ENCODE data around the gene CD248.
"Not testable (repeated sequence)": the region's sequence is repeated elsewhere in the genome, so short reads cannot be mapped to it uniquely, and the experiment has no call there.

CD248 gene

DNA sequence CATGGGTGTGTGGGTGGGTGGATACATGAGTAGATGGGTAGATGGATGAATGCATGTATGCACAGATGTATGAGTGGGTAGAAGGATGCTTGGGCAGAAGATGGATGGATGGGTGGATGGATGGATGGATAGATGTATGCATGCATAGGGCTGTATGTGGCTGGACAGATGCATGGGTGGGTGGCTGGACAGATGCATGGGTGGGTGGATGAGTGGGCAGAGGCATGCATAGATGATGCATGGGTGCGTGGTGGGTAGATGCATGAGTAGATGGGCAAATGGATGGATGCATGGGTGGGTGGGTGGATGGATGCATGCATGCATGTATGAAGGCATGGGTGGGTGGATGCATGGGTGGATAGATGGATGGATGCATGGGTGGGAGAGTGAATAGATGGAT lies 6.8 kb upstream of the CD248 start:
- TF ChIP-seq, protein P1, sequence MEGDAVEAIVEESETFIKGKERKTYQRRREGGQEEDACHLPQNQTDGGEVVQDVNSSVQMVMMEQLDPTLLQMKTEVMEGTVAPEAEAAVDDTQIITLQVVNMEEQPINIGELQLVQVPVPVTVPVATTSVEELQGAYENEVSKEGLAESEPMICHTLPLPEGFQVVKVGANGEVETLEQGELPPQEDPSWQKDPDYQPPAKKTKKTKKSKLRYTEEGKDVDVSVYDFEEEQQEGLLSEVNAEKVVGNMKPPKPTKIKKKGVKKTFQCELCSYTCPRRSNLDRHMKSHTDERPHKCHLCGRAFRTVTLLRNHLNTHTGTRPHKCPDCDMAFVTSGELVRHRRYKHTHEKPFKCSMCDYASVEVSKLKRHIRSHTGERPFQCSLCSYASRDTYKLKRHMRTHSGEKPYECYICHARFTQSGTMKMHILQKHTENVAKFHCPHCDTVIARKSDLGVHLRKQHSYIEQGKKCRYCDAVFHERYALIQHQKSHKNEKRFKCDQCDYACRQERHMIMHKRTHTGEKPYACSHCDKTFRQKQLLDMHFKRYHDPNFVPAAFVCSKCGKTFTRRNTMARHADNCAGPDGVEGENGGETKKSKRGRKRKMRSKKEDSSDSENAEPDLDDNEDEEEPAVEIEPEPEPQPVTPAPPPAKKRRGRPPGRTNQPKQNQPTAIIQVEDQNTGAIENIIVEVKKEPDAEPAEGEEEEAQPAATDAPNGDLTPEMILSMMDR (IDR thresholded peaks at IDR 0.05; ENCODE audit: control extremely low read depth, extremely low read depth, low read depth, missing control alignments) = no peak
- CTCF ChIA-PET = no interaction called here
- DNase-seq (ENCODE audit: extremely low spot score) = no peak
- POLR2A ChIA-PET = no interaction called here

DNA sequence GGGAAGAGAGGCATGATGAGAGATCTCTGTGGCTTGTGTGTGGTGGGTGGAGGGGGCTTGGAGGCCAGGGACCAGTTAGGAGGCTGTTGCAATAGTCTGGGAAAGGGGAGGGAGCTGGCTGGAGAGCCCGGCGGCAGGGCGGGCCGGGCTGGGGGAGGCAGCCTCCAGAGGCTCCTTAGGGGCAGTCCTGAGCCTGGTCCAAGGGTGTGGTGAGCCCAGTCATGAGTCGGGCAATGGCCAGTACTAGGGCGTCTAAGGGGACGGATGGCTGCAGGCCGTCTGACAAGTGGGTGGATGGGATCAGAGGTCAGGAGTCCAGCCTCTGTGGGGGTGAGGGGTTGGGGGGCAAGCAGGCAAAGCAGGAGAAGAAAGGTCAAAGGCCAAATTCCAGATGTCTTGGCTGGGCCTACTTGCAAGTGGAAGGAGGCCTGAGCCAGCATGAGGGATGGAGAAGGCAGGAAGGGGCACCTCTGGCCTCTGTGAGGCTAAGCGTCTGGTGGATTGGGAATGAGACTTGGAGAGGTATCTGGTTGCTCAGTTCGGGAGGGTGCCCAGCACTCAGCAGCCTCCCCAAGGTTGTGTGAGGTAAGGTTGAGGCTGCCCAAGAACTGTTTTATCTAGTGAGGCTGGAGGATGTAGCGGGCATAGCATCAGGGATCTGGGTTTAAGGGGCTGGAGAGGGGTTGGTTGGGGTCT lies 6.0 kb upstream of the CD248 start:
- POLR2A ChIA-PET = no interaction called here
- CTCF ChIA-PET = interaction anchor here (1.5 to 1.6 kb wide), 2 partner anchors 12 to 25 kb away, joined by 4 read pairs; no protein-coding TSS in a partner anchor
- TF ChIP-seq, protein P1 (IDR thresholded peaks at IDR 0.05; ENCODE audit: control extremely low read depth, extremely low read depth, low read depth, missing control alignments) = no peak
- no peak for DNase-seq (ENCODE audit: extremely low spot score)

DNA sequence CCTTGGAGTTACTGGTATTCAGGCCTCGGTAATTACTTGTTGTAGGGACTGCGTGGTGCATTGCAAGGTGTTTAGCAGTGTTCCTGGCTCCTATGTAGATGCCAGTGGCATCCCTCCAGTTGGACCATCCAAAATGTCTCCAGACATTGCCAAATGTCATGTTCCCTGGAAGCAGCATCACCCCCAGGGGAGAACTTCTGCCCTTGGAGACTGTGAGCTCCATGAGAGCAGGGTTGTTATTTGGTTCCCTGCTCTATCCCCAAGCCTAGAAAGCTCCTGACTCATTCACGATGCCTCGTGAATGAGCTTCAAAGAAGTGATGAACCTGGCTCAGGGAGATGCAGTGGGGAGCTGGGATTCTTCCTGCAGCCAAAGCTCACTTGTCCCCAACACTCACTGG lies 4.8 kb upstream of the CD248 start:
- no peak for DNase-seq (ENCODE audit: extremely low spot score)
- TF ChIP-seq, protein P1 (IDR thresholded peaks at IDR 0.05; ENCODE audit: control extremely low read depth, extremely low read depth, low read depth, missing control alignments) = no peak
- POLR2A ChIA-PET = no interaction called here
- CTCF ChIA-PET = interaction anchor here (1.3 to 1.6 kb wide), 3 partner anchors 9 to 24 kb away, joined by 4 read pairs; no protein-coding TSS in a partner anchor

DNA sequence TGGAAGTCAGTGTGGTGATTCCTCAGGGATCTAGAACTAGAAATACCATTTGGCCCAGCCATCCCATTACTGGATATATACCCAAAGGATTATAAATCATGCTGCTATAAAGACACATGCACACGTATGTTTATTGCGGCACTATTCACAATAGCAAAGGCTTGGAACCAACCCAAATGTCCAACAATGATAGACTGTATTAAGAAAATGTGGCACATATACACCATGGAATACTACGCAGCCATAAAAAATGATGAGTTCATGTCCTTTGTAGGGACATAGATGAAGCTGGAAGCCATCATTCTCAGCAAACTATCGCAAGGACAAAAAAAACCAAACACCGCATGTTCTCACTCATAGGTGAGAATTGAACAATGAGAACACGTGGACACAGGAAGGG lies 3.9 kb upstream of the CD248 start:
- CTCF ChIA-PET = not testable (repeated sequence)

GRCh38 chr11:66320289-66320688 lies 3.4 kb upstream of the CD248 start:
- POLR2A ChIA-PET, CTCF ChIA-PET: not testable (repeated sequence)

More for the DNA sequence above, 3.9 kb upstream of the CD248 start:
- POLR2A ChIA-PET; DNase-seq (ENCODE audit: extremely low spot score): not testable (repeated sequence)

DNA sequence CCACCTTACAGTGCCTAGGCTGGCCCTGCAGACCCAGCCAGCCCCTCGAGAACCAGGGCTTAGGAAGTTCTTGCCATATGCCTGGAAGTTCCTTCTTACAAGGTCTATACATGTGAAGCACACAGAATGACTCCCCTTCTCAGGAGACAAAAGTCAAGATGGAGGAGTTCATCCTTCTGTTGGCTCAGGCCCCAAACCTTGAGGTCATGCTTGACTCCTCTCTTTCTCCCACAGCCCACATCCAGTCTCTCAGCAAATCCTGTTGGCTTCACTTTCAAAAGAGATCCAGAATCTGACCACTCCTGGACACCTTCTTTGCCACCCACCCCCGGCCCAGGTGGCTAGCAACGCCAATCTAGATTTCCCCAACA lies 1.7 kb upstream of the CD248 start:
- ChIA-PET POLR2A (no interaction called here), CTCF (interaction anchor here (0.9 to 1.5 kb wide), 4 partner anchors 8 to 68 kb away, joined by 3 to 6 read pairs (median 5); no protein-coding TSS in a partner anchor)
- TF ChIP-seq, protein P1 (IDR thresholded peaks at IDR 0.05; ENCODE audit: control extremely low read depth, extremely low read depth, low read depth, missing control alignments) = no peak
- no peak for DNase-seq (ENCODE audit: extremely low spot score)

More at GRCh38 chr11:66320289-66320688, 3.4 kb upstream of the CD248 start:
- DNase-seq (ENCODE audit: extremely low spot score) = not testable (repeated sequence)

GRCh38 chr11:66317723-66318599 lies 1.1 kb upstream of the CD248 start:
- DNase-seq (ENCODE audit: extremely low spot score) = no peak
- ChIA-PET CTCF (interaction anchor here (0.9 to 1.5 kb wide), 4 partner anchors 9 to 68 kb away, joined by 3 to 6 read pairs (median 5); no protein-coding TSS in a partner anchor), POLR2A (no interaction called here)
- TF ChIP-seq, protein P1 (IDR thresholded peaks at IDR 0.05; ENCODE audit: control extremely low read depth, extremely low read depth, low read depth, missing control alignments) = no peak

Data from GM10248 (cell line).